Measurements from ENCODE around the gene HRH2.
"Not testable (repeated sequence)": the region's sequence is repeated elsewhere in the genome, so short reads cannot be mapped to it uniquely, and the experiment has no call there.

The HRH2 gene

DNA sequence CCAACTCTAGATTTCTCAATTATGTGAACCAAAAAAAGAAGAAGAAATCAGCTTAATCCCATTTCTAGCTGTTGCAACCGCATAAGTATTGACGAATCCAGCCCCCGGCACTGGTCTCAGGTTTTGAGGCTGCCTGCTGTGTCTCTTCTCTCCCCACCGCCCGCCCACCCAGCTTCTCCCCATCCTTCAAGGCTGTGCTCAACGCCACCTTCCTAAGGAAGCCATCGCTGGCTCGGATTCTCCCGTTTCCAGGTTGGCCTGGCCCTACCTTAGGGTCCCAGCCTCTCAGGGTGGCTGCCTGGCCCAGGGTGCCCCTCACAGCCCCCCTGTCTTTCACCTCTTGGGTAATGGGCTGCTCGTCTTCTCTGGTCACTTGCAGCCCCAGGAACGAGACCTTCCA, 77.8 kb downstream of the HRH2 start:
- no peak for DNase-seq

- no peak for DNase-seq
Observed at GRCh38 chr5:175736652-175737051, 78.8 kb downstream of the HRH2 start.

- DNase-seq = no peak
Observed at GRCh38 chr5:175737481-175737880, 79.6 kb downstream of the HRH2 start.

DNA sequence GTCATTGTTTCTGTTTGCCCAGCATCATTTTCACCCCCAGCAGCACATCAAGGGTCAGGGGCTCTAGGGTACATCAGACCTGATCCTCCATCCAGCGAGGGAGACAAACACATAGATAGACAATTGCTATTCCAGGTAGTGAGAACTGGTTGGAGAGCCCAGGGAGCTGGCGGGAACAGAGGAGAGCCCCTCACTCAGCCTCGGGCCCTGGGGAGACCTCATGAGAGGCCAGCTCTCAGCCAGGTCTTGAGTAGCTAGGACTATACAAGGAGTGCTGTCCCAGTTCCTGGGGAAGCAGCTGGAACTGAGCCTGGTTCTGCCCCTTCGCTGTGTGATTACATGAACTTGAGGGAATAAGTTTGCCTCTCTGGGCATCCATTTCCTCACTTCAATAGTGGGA, 80.3 kb downstream of the HRH2 start:
- DNase-seq = no peak

GRCh38 chr5:175738602-175739133, 80.8 kb downstream of the HRH2 start:
- DNase-seq = no peak

GRCh38 chr5:175740014-175740413, 82.1 kb downstream of the HRH2 start:
- DNase-seq = peak in 11 of 58 donors; percentile 10 to 56 (median 19)

- DNase-seq = no peak
Observed at GRCh38 chr5:175741556-175741955, 83.7 kb downstream of the HRH2 start.

DNA sequence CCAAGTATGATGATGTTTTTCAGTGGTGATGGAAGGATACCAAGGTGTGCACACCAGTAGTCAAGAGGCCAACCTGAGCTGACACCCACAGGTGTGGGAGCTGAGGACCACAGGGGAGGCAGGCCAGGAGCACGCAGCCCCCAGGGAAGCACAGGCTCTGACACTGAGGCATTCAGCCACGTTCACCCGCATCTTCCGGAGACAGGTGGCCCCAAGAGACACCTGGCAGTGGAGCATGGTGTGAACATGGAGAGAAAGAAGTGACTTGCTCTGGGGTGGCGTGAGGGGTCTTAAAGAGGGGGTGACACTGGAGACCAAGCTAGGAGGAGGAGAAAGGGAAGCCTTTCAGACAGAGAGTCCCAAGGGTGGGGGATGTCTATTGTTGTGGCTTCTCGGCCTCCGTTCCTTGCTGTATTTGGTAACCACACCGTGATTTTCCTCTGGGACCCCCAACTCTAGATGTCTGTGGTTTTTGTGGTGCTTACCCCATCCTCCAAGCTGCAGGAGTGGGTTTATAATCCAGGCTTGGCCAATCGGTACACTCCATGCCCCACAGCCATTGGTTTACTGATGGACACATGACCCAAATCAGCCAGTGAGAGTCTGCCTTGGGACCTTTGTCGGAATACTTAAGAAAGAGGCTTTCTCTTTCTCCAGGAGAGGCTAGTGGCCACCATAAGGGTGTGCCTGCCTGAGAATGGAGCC, 84.6 kb downstream of the HRH2 start:
- no peak for DNase-seq

GRCh38 chr5:175743676-175744210, 85.9 kb downstream of the HRH2 start:
- peak in 1 of 58 donors; percentile 8 for DNase-seq

DNA sequence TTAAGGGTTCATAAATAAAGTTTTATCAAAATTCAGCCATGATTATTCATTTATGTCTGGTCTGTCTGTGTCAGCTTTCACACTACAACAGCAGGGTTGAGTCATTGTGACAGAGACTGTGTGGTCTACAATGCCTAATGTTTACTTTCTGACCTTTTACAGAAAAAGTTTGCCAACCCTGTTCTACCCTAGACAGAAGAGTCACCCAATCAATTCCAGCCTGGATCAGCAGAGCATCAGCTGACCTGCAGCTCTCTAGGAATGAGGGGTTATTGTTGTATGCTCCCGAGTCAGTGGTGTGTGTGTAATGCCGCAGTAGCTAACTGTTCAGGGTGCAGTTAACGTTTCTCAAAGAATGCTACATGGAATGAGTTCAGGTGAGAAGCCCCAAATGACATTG, 87.3 kb downstream of the HRH2 start:
- DNase-seq = no peak

DNA sequence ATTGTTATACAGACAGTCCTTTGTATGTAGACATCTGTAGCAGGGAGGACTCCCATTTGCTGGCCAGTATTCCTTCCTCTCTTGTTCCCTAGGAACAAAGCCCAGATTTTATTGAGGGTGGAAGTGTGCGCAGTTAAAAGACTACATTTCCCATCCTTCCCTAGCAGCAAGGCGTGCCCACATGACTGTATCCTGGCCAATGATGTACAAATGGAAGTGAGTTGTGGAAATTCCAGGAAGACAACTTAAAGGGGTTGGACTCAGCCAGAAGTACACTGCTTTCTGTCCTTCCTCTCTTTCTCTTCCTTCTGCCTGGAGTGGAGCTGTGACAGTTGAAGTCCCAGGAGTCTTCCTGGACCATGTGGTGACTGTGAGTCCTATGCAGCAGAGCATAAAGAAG, 89.0 kb downstream of the HRH2 start:
- DNase-seq = peak in 32 of 58 donors; percentile 5 to 56 (median 30)

- DNase-seq = no peak
Observed at GRCh38 chr5:175747539-175748060, 89.7 kb downstream of the HRH2 start.

DNA sequence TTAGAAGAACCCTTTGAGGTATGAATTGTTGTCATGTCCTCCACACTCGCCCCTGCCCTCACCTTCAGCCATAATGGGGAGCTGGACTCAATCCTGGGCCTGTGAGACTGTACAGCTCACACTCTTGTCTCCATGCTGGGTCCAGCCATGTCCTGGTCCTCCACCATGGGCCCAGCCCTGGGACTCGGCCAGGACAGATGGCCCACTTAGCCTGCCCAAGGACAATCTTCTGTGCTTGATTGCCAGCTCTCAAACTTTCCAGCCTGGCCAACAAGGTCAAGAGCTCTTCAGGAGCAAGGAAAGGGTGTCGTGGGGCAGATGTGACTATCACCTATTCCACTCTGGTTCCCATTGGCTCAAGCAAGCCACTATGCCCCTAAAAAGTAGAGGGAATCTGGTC, 90.8 kb downstream of the HRH2 start:
- no peak for DNase-seq

- DNase-seq = no peak
Observed at GRCh38 chr5:175749591-175749990, 91.7 kb downstream of the HRH2 start.

DNA sequence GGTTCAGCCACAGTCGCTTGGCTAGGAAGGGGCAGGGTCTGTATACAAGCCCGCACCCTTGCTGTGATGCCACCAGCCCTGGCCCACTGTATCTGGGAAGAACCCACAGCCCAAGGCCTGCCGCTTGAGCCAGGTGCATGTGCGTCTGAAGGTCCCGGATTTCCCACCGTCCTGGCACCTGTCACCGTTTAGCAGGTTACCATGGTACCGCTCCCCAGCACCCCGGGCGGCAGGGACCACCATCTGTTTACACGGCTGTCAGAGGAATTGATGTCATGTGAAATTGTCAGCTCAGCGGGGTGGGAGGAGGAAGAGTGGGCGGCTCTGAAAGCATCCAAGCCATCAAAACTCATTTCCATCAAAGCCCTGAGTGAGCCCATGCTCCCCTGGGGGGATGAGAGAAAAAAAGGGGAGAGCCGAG, 92.7 kb downstream of the HRH2 start:
- DNase-seq = peak in 1 of 58 donors; percentile 15

GRCh38 chr5:175751369-175751768, 93.5 kb downstream of the HRH2 start:
- DNase-seq = no peak

DNA sequence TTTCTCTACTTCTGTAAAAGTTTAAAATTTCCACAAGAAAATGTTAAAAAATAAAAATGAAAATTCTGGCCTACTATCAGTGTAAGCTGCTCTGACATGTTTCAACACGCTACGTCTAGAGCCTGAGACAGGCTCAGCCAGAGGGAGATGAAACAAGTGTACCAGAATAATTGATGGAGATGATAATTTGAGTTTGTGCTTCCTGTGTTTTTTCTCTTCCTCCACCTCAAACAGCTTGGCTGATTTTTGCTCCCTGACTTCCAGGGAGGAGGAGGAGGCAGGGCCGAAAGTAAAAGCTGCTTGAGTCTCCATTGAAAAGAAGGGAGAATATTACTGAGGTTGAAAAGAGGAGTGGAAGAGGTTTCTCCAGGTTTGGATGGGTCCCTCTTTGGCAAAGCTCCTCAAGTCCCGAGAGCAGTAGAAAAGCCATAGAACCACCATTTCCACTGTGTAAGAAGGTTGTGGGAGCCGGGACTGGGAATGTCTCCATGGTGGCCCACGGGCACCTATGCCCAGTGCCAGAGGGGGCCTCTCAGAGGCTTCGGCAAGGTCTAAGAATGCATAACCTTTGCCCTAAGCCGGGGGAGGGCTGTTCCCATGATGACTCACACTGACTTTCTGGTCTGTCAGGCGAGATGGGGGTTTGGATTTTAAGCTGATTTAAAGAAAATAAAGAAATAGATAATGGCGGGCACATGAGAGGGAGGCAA, 95.1 kb downstream of the HRH2 start:
- no peak for DNase-seq

DNA sequence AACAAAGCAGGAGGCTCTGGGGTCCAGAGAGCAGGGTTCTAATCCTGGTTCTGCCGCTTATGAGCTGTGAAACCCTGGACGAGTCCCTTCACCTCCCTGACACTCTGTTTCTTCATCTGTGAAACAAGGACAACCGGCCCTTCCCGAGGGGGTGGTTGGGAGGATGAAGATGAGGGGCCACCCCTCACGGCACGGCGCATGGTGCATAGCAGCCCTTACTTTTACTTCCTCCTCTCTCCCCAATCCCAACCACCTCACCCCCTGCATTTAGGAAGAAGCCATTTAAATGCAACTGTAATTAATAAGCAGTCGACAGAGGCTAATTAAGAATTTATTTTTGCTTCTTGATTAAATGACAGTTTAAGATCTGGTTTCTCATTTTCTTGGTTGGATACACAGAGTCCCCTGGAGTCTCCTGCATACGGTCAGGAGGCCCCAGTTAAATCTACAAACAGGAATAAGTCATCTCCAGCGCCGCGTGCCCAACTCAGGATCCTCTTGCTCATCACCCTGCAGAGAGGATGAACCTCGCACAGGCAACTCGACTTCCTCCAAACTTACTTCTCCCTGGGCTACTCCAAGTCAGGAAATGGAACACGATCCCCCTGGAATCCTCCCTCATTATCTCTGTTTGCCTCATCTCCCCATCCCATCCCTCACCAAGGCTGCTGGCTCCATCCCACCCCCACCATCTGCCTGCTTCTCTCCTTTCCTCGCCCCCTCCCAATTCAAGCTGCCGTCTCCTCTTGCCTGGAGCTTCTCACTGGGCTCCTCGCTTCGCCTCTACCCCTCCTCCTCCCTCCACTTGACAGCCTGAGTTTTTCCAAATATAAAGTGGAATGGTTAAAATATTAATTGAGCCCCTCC, 95.9 kb downstream of the HRH2 start:
- no peak for DNase-seq

DNA sequence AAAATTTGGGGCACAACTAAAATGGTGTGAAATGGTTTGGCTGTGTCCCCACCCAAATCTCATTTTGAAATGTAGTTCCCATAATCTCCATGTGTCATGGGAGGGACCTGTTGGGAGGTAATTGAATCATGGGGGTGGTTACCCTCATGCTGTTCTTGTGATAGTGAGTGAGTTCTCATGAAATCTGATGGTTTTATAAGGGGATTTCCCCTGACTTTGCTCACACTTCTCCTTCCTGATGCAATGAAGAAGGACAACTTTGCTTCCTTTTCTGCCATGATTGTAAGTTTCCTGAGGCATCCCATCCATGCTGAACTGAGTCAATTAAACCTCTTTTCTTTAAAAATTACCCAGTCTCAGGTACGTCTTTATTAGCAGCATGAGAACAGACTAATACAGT, 102.1 kb downstream of the HRH2 start:
- DNase-seq = not testable (repeated sequence)
